Spleen (tissue), 11 donors: Measurements from ENCODE around the gene GOLGA3. TPM values are rescaled to one million over a fixed set of nuclear protein-coding genes. Genes with fewer than 3 reads are reported as not detected.

Experiments used
- DNase-seq: peaks from one replicate; pipeline ENCODE4 v3.0.0-alpha.2; 2020
- H3K27ac ChIP-seq, 8 donors: fragments of 200-600 bp; sonication (generic) in 7 of 8; 1 replicate in 4 of 8; 2 replicates in 4 of 8; pipeline versions ENCODE4 v1.5.0 to v1.8.0; 2016 to 2021; ENCODE audit warnings: inconsistent platforms in 4 of 8, mild to moderate bottlenecking in 4 of 8, moderate library complexity in 1 of 8
- H3K27me3 ChIP-seq, 7 donors: fragments of 200-600 bp; sonication (generic) in 6 of 7; replicated peaks in 1 of 7; 1 replicate in 4 of 7; 2 replicates in 3 of 7; pipeline versions ENCODE4 v1.5.0 to v1.8.0; 2016 to 2021; ENCODE audit warnings: inconsistent platforms in 3 of 7, mild to moderate bottlenecking in 1 of 7
- H3K36me3 ChIP-seq, 6 donors: fragments of 200-600 bp; sonication (generic) in 5 of 6; 1 replicate in 4 of 6; 2 replicates in 2 of 6; pipeline versions ENCODE4 v1.5.0 to v1.8.0; 2016 to 2021; ENCODE audit warnings: inconsistent platforms in 2 of 6
- H3K4me1 ChIP-seq, 6 donors: fragments of 200-600 bp; sonication (generic) in 5 of 6; 1 replicate in 3 of 6; 2 replicates in 3 of 6; pipeline versions ENCODE4 v1.5.0 to v1.8.0; 2016 to 2021; ENCODE audit warnings: inconsistent platforms in 3 of 6
- H3K4me3 ChIP-seq, 8 donors: fragments of 200-600 bp; sonication (generic) in 7 of 8; 1 replicate in 4 of 8; 2 replicates in 4 of 8; pipeline versions ENCODE4 v1.5.0 to v1.8.0; 2016 to 2021; ENCODE audit warnings: inconsistent platforms in 4 of 8, mild to moderate bottlenecking in 4 of 8, moderate library complexity in 2 of 8
- H3K9me3 ChIP-seq, 8 donors: fragments of 200-600 bp; sonication (generic) in 7 of 8; 1 replicate in 4 of 8; 2 replicates in 4 of 8; pipeline versions ENCODE4 v1.5.0 to v1.8.0; 2016 to 2021; ENCODE audit warnings: inconsistent platforms in 4 of 8
- POLR2A ChIP-seq, 3 donors: fragments of 450-650 bp; IDR thresholded peaks; one replicate each; pipeline ENCODE4 v1.5.1; 2017; ENCODE audit warnings: antibody characterized with exemption in 3 of 3, mild to moderate bottlenecking in 1 of 3
- POLR2AphosphoS5 ChIP-seq, 3 donors: sonication (generic); formaldehyde crosslinking; IDR thresholded peaks; one replicate each; pipeline ENCODE4 v1.5.1; 2017; ENCODE audit warnings: antibody characterized with exemption in 3 of 3
- WGBS, 5 donors: extraction: QIAGEN DNeasy Blood & Tissue Kit in 3 of 5; methylation state at CpG; one replicate each; pipeline versions ENCODE4 v1.1.5 to v1.1.7; 2013 to 2018; 5-methylcytosine and 5-hydroxymethylcytosine counted together
- intact Hi-C: fragments of 100-400 bp; cut with DNase I; formaldehyde crosslinking; loops from one replicate; pipeline ENCODE4 v1.15.0; 2023; ENCODE audit warnings: low total_unique reads
- polyA plus RNA-seq, 3 donors: library from polyadenylated mRNA; stranded (reverse); fragments of 200-250 nt; gene quantifications; one replicate each; pipeline ENCODE4 v1.2.1, GENCODE V29; 2013
- total RNA-seq, 7 donors: library from RNA; depleted of rRNA in 3 of 7; stranded (reverse); fragments of >200 nt in 3 of 7; fragmentation: NEBNext Ultra II Directional in 4 of 7; extraction: Animal tissue kit (Norgen Biotek cat#: 25700) in 4 of 7; gene quantifications; one replicate each; pipeline versions ENCODE4 v1.1.0 to v1.2.1, GENCODE V29; 2016 to 2021
- TF ChIP-seq, protein P1 (sequence below), 11 experiments: fragments of 200-600 bp in 7 of 11; fragments of 450-650 bp in 4 of 11; sonication (generic) in 4 of 11; IDR thresholded peaks in 8 of 11; conservative IDR thresholded peaks in 3 of 11; 1 replicate in 7 of 11; 2 replicates in 4 of 11; pipeline versions ENCODE4 v1.4.0 to v1.8.0; 2016 to 2021; ENCODE audit warnings: antibody characterized with exemption in 11 of 11, inconsistent platforms in 4 of 11, mild to moderate bottlenecking in 1 of 11
- donor health status: healthy with polysubstance abuse.
- donor health status: DM: no; HTN: no; CAD: no; lungs with moderate emphysema.
- donor health status: DM: no; HTN: no; CAD: no.
- donor health status: Bipolar disorder and iron deficiency.
- donor health status: healthy.
- donor health status: DM: no; HTN: no; CAD: no.
- donor health status: DM: yes; HTN: yes; CAD: no.

Gene GOLGA3
- total and polyA plus RNA-seq, 10 donors: 6.8 to 80.9 (median 52.0) TPM

- intact Hi-C loops: no loop called here
- no peaks in the 10 kb centered on the region for H3K27me3 ChIP-seq
- DNase-seq: no peak
- H3K36me3 ChIP-seq: peaks cover 3 to 100% (median 63%) of the 10 kb centered on the region in 6 donors
- H3K9me3 ChIP-seq: no peaks in the 10 kb centered on the region
- H3K4me1 ChIP-seq: peaks cover 0 to 25% (median 13%) of the 10 kb centered on the region in 6 donors
- peak in 1 of 3 donors; percentile 25 for TF ChIP-seq POLR2AphosphoS5 (IDR thresholded peaks at IDR 0.05)
- TF ChIP-seq POLR2A (IDR thresholded peaks at IDR 0.05): no peak
- no peak overlapping the region for H3K4me3 ChIP-seq
- H3K27ac ChIP-seq: no peak overlapping the region
- 93 to 97% (median 95%) methylated on average over 12 to 15 of the region's 15 CpGs for WGBS, 5 donors
Measured at GRCh38 chr12:132841151-132841550, 12.5 kb upstream of the GOLGA3 start.

DNA sequence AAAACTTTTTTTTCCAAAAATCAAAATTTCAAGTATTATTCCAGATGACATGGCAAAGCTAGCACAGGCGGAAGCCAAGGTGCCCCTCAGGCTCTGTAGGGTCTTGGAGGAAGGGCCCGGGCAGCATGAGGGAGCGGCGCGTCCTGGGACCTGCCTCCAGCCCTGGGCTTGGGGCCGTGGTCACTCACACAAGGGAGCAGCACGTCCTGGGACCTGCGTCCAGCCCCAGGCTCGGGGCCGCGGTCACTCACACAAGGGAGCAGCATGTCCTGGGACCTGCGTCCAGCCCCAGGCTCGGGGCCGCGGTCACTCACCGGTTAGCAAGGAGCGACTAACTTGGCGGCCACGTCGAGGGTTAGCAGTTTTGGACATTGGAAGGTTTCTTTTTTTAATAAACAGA is 11.9 kb upstream of the GOLGA3 start:
- intact Hi-C loops: no loop called here
- TF ChIP-seq POLR2AphosphoS5 (IDR thresholded peaks at IDR 0.05) (no peak), POLR2A (IDR thresholded peaks at IDR 0.05) (no peak)
- TF ChIP-seq, protein P1, sequence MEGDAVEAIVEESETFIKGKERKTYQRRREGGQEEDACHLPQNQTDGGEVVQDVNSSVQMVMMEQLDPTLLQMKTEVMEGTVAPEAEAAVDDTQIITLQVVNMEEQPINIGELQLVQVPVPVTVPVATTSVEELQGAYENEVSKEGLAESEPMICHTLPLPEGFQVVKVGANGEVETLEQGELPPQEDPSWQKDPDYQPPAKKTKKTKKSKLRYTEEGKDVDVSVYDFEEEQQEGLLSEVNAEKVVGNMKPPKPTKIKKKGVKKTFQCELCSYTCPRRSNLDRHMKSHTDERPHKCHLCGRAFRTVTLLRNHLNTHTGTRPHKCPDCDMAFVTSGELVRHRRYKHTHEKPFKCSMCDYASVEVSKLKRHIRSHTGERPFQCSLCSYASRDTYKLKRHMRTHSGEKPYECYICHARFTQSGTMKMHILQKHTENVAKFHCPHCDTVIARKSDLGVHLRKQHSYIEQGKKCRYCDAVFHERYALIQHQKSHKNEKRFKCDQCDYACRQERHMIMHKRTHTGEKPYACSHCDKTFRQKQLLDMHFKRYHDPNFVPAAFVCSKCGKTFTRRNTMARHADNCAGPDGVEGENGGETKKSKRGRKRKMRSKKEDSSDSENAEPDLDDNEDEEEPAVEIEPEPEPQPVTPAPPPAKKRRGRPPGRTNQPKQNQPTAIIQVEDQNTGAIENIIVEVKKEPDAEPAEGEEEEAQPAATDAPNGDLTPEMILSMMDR (IDR thresholded peaks at IDR 0.05 in 8 of 11, conservative IDR thresholded peaks at IDR 0.05 in 3 of 11): no peak
- no peak overlapping the region for H3K27ac ChIP-seq
- WGBS, 5 donors: 91 to 95% (median 92%) methylated on average over 20 of the region's 20 CpGs
- peaks cover 3 to 96% (median 58%) of the 10 kb centered on the region in 6 donors for H3K36me3 ChIP-seq
- H3K4me3 ChIP-seq: no peak overlapping the region
- H3K9me3 ChIP-seq: no peaks in the 10 kb centered on the region
- no peak for DNase-seq
- peaks cover 0 to 25% (median 13%) of the 10 kb centered on the region in 6 donors for H3K4me1 ChIP-seq
- no peaks in the 10 kb centered on the region for H3K27me3 ChIP-seq

DNA sequence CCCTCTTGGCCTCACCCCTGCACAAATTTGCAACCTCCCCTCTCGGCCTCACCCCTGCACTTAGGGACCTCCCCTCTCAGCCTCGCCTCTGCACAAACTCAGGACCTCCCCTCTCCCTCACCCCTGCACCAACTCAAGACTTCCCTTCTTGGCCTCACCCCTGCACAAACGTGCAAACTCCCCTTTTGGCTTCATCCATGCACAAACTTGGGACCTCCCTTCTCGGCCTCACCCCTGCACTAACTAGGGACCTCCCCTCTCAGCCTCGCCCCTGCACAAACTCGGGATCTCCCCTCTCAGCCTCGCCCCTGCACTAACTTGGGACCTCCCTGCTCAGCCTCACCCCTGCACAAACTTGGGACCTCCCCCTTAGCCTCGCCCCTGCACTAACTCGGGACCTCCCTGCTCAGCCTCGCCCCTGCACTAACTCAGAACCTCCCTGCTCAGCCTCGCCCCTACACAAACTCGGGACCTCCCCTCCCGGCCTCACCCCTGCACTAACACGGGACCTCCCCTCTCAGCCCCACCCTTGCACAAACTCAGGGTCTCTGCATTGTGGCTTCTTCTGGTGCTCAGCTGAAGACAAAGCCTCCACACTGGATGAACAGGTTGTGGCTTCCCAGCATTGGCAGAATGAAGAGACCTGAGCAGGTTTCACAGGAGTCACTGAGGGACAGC is 11.0 kb upstream of the GOLGA3 start:
- no peak for TF ChIP-seq POLR2AphosphoS5 (IDR thresholded peaks at IDR 0.05)
- TF ChIP-seq, protein P1 (IDR thresholded peaks at IDR 0.05 in 8 of 11, conservative IDR thresholded peaks at IDR 0.05 in 3 of 11): no peak
- TF ChIP-seq POLR2A (IDR thresholded peaks at IDR 0.05): no peak
- peaks cover 0 to 31% (median 13%) of the 10 kb centered on the region in 6 donors for H3K4me1 ChIP-seq
- no peak overlapping the region for H3K4me3 ChIP-seq
- H3K27me3 ChIP-seq: no peaks in the 10 kb centered on the region
- H3K27ac ChIP-seq: no peak overlapping the region
- WGBS, 5 donors: 88 to 92% (median 90%) methylated on average over 14 of the region's 14 CpGs
- H3K9me3 ChIP-seq: no peaks in the 10 kb centered on the region
- H3K36me3 ChIP-seq: peaks cover 3 to 94% (median 50%) of the 10 kb centered on the region in 6 donors
- intact Hi-C loops: no loop called here
- no peak for DNase-seq

DNA sequence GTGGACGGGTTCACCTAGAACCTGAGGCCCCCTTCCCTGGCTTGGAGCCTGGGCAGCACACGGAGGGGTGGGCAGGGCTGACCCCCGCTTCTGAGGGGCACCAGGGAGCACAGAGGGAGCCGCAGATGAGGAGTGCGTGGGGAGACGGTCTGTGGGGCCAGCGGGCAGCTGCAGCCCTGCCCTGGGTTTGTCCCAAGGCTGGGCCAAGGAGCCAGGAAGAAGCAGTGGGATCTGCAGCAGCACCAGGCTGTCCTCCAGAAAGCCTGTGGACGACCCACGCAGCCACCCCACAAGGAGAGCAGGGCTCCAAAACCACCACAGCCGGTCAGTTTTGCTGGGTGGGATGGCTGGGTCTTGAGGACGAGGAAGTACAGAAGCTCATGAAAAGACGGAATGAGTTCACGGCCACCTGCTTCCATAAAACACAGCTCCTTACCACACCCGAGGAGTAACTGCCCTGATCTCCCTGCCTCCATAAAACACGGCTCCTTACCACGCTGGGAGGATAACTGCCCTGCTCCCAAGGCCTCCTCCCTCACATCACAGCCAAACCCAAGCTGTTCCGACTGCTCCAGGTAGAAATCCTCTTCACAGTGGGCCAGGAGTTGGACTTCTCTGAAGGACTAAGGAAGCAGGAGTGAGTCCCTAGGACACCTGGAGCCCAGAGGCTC is 9.9 kb upstream of the GOLGA3 start:
- Histone ChIP-seq H3K4me1 (peaks cover 0 to 39% (median 13%) of the 10 kb centered on the region in 6 donors), H3K36me3 (peaks cover 3 to 92% (median 39%) of the 10 kb centered on the region in 6 donors), H3K27me3 (no peaks in the 10 kb centered on the region), H3K27ac (peak overlapping the region in 6 of 8 donors; percentile 32 to 77 (median 61)), H3K4me3 (no peak overlapping the region), H3K9me3 (no peaks in the 10 kb centered on the region)
- no peak for DNase-seq
- TF ChIP-seq, protein P1 (IDR thresholded peaks at IDR 0.05 in 8 of 11, conservative IDR thresholded peaks at IDR 0.05 in 3 of 11): no peak
- intact Hi-C loops: no loop called here
- WGBS, 5 donors: 74 to 88% (median 82%) methylated on average over 12 to 17 of the region's 17 CpGs
